ENCODE data around the gene MAP3K19. TPM values are rescaled to one million over a fixed set of nuclear protein-coding genes. Genes with fewer than 3 reads are reported as not detected.
"Not testable (repeated sequence)": the region's sequence is repeated elsewhere in the genome, so short reads cannot be mapped to it uniquely, and the experiment has no call there.

The MAP3K19 gene
- total RNA-seq, 1 experiment from 2014 or later: not detected

GRCh38 chr2:135091681-135092080 is 44.4 kb upstream of the MAP3K19 start:
- Histone ChIP-seq H3K4me3 (replicated peaks in 1 of 2; ENCODE audit: low read depth in 1 of 2, low read length in 2 of 2) (no peak overlapping the region), H4K20me1 (ENCODE audit: insufficient read depth) (peaks cover 3% of the 10 kb centered on the region; the same call in 1 of the 2 replicates), H3K9ac (ENCODE audit: low read length) (no peak overlapping the region), H3K4me1 (ENCODE audit: control insufficient read depth in 1 of 2, insufficient read depth in 2 of 2, low read length in 2 of 2) (no peaks in the 10 kb centered on the region), H3K9me2 (ENCODE audit: insufficient read depth) (no peaks in the 10 kb centered on the region), H3K79me2 (ENCODE audit: insufficient read depth, low read length) (peaks cover 17% of the 10 kb centered on the region), H3K27me3 (ENCODE audit: insufficient read depth, low read length) (no peaks in the 10 kb centered on the region), H3K27ac (ENCODE audit: low read depth, low read length) (no peak overlapping the region), H3K4me2 (ENCODE audit: low read length) (no peak overlapping the region), H2AFZ (ENCODE audit: low read depth, low read length, poor library complexity, severe bottlenecking) (no peak overlapping the region), H3K9me3 (ENCODE audit: control insufficient read depth in 1 of 2, insufficient read depth in 1 of 2, low read depth in 1 of 2, low read length in 2 of 2) (no peaks in the 10 kb centered on the region), H3K36me3 (ENCODE audit: control insufficient read depth in 1 of 2, insufficient read depth in 2 of 2, low read length in 2 of 2) (no peaks in the 10 kb centered on the region; a peak in 1 of 4 replicates)
- no peak for DNase-seq (ENCODE audit: low read depth, low spot score)
- POLR2A ChIA-PET: no interaction called here
- RAD21 ChIA-PET (ENCODE audit: low non-redundant PET in 1 of 2, low total read pairs in 2 of 2, uncharacterized antibody in 2 of 2, unreplicated experiment in 2 of 2): no interaction called here
- CTCF ChIA-PET: no interaction called here
- TF ChIP-seq SP1 (IDR thresholded peaks at IDR 0.05; ENCODE audit: low read depth): no peak
- no peak for TF ChIP-seq SRF (IDR thresholded peaks at IDR 0.05; ENCODE audit: low read depth)
- TF ChIP-seq ZNF274 (IDR thresholded peaks at IDR 0.05; ENCODE audit: low read depth, low read length): no peak
- no peak for TF ChIP-seq CEBPB (IDR thresholded peaks at IDR 0.05; ENCODE audit: low read depth)
- no peak for TF ChIP-seq RAD21 (IDR thresholded peaks at IDR 0.05; ENCODE audit: low read depth)
- no peak for TF ChIP-seq CBX3 (IDR thresholded peaks at IDR 0.05; ENCODE audit: low read depth)
- TF ChIP-seq, protein P1, sequence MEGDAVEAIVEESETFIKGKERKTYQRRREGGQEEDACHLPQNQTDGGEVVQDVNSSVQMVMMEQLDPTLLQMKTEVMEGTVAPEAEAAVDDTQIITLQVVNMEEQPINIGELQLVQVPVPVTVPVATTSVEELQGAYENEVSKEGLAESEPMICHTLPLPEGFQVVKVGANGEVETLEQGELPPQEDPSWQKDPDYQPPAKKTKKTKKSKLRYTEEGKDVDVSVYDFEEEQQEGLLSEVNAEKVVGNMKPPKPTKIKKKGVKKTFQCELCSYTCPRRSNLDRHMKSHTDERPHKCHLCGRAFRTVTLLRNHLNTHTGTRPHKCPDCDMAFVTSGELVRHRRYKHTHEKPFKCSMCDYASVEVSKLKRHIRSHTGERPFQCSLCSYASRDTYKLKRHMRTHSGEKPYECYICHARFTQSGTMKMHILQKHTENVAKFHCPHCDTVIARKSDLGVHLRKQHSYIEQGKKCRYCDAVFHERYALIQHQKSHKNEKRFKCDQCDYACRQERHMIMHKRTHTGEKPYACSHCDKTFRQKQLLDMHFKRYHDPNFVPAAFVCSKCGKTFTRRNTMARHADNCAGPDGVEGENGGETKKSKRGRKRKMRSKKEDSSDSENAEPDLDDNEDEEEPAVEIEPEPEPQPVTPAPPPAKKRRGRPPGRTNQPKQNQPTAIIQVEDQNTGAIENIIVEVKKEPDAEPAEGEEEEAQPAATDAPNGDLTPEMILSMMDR (IDR thresholded peaks at IDR 0.05 in 2 of 3, conservative IDR thresholded peaks at IDR 0.05 in 1 of 3; ENCODE audit: borderline replicate concordance in 1 of 3, insufficient read depth in 1 of 3, low read depth in 2 of 3, low read length in 2 of 3): no peak
- no peak for TF ChIP-seq ATF3 (IDR thresholded peaks at IDR 0.05)
- TF ChIP-seq ZFX (IDR thresholded peaks at IDR 0.05): no peak
- no peak for TF ChIP-seq POLR2AphosphoS5 (IDR thresholded peaks at IDR 0.05; ENCODE audit: low read depth, low read length)
- TF ChIP-seq POLR2A (IDR thresholded peaks at IDR 0.05; ENCODE audit: borderline replicate concordance, extremely low read depth, insufficient read depth, insufficient read length): no peak
- TF ChIP-seq FOSL1 (IDR thresholded peaks at IDR 0.05; ENCODE audit: low read depth): no peak
- BruUV-seq (replicated peaks): no TSS peak
- ATAC-seq: no peak
- intact Hi-C loops (cut with micrococcal nuclease): no loop called here

DNA sequence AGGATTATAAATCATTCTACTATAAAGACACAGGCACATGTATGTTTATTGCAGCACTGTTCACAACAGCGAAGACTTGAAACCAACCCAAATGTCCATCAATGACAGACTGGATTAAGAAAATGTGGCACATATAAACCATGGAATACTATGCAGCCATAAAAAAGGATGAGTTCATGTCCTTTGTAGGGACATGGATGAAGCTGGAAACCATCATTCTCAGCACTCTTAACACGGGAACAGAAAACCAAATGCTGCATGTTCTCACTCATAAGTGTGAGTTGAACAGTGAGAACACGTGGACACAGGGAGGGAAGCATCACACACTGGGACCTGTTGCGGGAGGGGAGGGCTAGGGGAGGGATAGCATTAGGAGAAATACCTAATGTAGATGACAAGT is 42.4 kb upstream of the MAP3K19 start:
- H3K27ac ChIP-seq (ENCODE audit: low read depth, low read length); H2AFZ ChIP-seq (ENCODE audit: low read depth, low read length, poor library complexity, severe bottlenecking); H3K4me1 ChIP-seq (ENCODE audit: control insufficient read depth in 1 of 2, insufficient read depth in 2 of 2, low read length in 2 of 2); DNase-seq (ENCODE audit: low read depth, low spot score); ATAC-seq; BruUV-seq (replicated peaks); CTCF ChIA-PET; H3K9ac ChIP-seq (ENCODE audit: low read length); H3K4me3 ChIP-seq (replicated peaks in 1 of 2; ENCODE audit: low read depth in 1 of 2, low read length in 2 of 2); H3K27me3 ChIP-seq (ENCODE audit: insufficient read depth, low read length); H3K9me2 ChIP-seq (ENCODE audit: insufficient read depth); RAD21 ChIA-PET (ENCODE audit: low non-redundant PET in 1 of 2, low total read pairs in 2 of 2, uncharacterized antibody in 2 of 2, unreplicated experiment in 2 of 2); H3K9me3 ChIP-seq (ENCODE audit: control insufficient read depth in 1 of 2, insufficient read depth in 1 of 2, low read depth in 1 of 2, low read length in 2 of 2); POLR2A ChIA-PET; intact Hi-C loops (cut with micrococcal nuclease); H3K36me3 ChIP-seq (ENCODE audit: control insufficient read depth in 1 of 2, insufficient read depth in 2 of 2, low read length in 2 of 2); H3K4me2 ChIP-seq (ENCODE audit: low read length); H4K20me1 ChIP-seq (ENCODE audit: insufficient read depth): not testable (repeated sequence)
- peaks cover 30% of the 10 kb centered on the region for H3K79me2 ChIP-seq (ENCODE audit: insufficient read depth, low read length)

Data from HCT116 (cell line).